Small intestine (tissue), 7 donors: ENCODE data around the gene TSSK3. TPM values are rescaled to one million over a fixed set of nuclear protein-coding genes. Genes with fewer than 3 reads are reported as not detected.

Experiments used
- DNase-seq, 2 donors: peaks; one replicate each; pipeline versions ENCODE4 v3.0.0 to v3.0.0-alpha.2; 2013
- FAIRE-seq: peaks from 2 replicates; lab custom pipeline; 2012; peaks lifted over from hg19 to GRCh38; lab: Jason Lieb, UNC
- H3K27ac ChIP-seq, 3 donors: one replicate each; pipeline ENCODE4 v1.5.1; 2013; ENCODE audit warnings: low read length in 2 of 3, mild to moderate bottlenecking in 2 of 3, control low read depth in 1 of 3, inconsistent platforms in 1 of 3, low read depth in 1 of 3, moderate library complexity in 1 of 3
- H3K27me3 ChIP-seq, 3 donors: one replicate each; pipeline ENCODE4 v1.6.1; 2013; ENCODE audit warnings: low read length in 3 of 3, inconsistent platforms in 1 of 3; ENCODE audit not compliant: control insufficient read depth in 3 of 3, insufficient read depth in 3 of 3
- H3K36me3 ChIP-seq, 3 donors: one replicate each; pipeline ENCODE4 v1.6.1; 2013; ENCODE audit warnings: low read length in 3 of 3, inconsistent platforms in 1 of 3, low read depth in 1 of 3, mild to moderate bottlenecking in 1 of 3, moderate library complexity in 1 of 3; ENCODE audit not compliant: control insufficient read depth in 3 of 3, insufficient read depth in 2 of 3
- H3K4me1 ChIP-seq, 3 donors: one replicate each; pipeline ENCODE4 v1.6.1; 2013; ENCODE audit warnings: low read length in 2 of 3, inconsistent platforms in 1 of 3, low read depth in 1 of 3, mild to moderate bottlenecking in 1 of 3, moderate library complexity in 1 of 3; ENCODE audit not compliant: control insufficient read depth in 3 of 3, insufficient read depth in 2 of 3
- H3K4me3 ChIP-seq, 3 donors: one replicate each; pipeline ENCODE4 v1.5.1; 2013; ENCODE audit warnings: low read length in 3 of 3, control low read depth in 1 of 3, inconsistent platforms in 1 of 3, low read depth in 1 of 3, mild to moderate bottlenecking in 1 of 3, moderate library complexity in 1 of 3
- H3K9me3 ChIP-seq, 2 donors: one replicate each; pipeline ENCODE4 v1.6.1; 2013; ENCODE audit warnings: low read depth in 1 of 2, low read length in 1 of 2; ENCODE audit not compliant: control insufficient read depth in 2 of 2, insufficient read depth in 1 of 2
- WGBS, 3 donors: extraction: QIAGEN DNeasy Blood & Tissue Kit; methylation state at CpG; one replicate each; pipeline ENCODE4 v1.1.7; 2013; 5-methylcytosine and 5-hydroxymethylcytosine counted together
- polyA plus RNA-seq, 4 donors: library from polyadenylated mRNA; stranded (reverse) in 3 of 4; unstranded in 1 of 4; fragments of 200-250 nt in 3 of 4; fragments of 120-200 nt in 1 of 4; gene quantifications; one replicate each; pipeline versions ENCODE4 v1.2.1 to v1.2.3, GENCODE V29; 2013
- donor health status: healthy with polysubstance abuse.
- donor health status: control.
- donor health status: control.
- donor health status: Bipolar disorder and iron deficiency.
- donor health status: healthy.

The TSSK3 gene
- polyA plus RNA-seq, 4 donors = 0.45 to 5.2 (median 0.48) TPM; not detected in 1

DNA sequence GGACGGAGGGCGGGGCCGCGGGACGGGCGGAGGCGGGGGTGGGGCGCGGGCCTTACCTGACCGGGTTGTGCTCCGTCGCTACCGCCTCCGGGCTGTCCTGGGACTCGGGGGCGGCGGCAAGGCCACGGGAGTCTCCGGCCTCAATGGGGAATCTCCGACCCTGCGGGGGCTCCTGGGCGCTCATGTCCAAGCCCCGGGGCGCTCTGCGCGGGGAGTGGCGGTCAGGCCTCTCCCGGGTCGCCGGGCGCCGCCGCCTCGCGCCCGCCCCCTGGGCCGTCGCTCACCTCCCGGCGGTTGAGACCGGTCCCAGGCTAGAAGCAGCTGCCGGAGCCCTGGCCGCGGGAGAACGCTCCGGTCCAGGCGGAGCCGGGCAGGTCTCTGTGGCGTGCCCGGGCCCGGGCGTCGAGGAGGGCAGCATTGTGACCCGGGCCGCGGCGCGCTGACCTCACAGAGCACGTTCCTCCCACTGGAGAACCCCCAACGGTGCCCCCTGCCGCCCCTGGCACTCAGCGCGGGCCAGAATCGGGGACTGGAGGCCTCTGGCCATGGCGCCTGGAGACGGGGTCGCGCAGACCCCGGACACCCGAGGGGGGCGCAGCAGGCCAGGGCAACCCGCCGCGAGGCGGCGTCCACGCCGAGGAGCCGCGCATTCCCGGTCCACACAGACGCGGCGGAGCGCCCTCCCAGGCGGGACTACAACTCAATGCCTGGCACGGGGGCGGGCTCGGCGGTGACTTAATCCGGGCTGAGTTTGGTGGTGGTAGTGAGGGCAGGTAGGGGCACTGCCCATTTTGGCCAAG is 465 bp upstream of the TSSK3 start:
- Histone ChIP-seq H3K27ac (no peak overlapping the region), H3K4me3 (peak overlapping the region in 2 of 3 donors; percentile 41 to 42)
- 1 to 7% (median 2%) methylated on average over 57 to 91 of the region's 91 CpGs for WGBS, 3 donors

DNA sequence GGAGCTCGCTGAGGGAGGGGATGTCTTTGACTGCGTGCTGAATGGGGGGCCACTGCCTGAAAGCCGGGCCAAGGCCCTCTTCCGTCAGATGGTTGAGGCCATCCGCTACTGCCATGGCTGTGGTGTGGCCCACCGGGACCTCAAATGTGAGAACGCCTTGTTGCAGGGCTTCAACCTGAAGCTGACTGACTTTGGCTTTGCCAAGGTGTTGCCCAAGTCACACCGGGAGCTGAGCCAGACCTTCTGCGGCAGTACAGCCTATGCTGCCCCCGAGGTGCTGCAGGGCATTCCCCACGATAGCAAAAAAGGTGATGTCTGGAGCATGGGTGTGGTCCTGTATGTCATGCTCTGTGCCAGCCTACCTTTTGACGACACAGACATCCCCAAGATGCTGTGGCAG is 1.4 kb downstream of the TSSK3 start:
- Histone ChIP-seq H3K9me3 (no peaks in the 10 kb centered on the region), H3K27ac (no peak overlapping the region), H3K36me3 (peaks cover 6 to 53% (median 12%) of the 10 kb centered on the region in 3 donors), H3K4me1 (peaks cover 0 to 6% (median 3%) of the 10 kb centered on the region in 3 donors), H3K27me3 (no peaks in the 10 kb centered on the region), H3K4me3 (no peak overlapping the region)
- DNase-seq (no peak), FAIRE-seq (no peak)
- WGBS, 3 donors = 85 to 93% (median 93%) methylated on average over 12 of the region's 12 CpGs

More for the DNA sequence above, 465 bp upstream of the TSSK3 start:
- no peak for FAIRE-seq
- H3K4me1 ChIP-seq = peaks cover 0 to 16% (median 3%) of the 10 kb centered on the region in 3 donors
- peaks cover 2 to 38% (median 3%) of the 10 kb centered on the region in 3 donors for H3K36me3 ChIP-seq
- H3K27me3 ChIP-seq = no peaks in the 10 kb centered on the region
- peak; percentile 24 to 71 for DNase-seq
- no peaks in the 10 kb centered on the region for H3K9me3 ChIP-seq

DNA sequence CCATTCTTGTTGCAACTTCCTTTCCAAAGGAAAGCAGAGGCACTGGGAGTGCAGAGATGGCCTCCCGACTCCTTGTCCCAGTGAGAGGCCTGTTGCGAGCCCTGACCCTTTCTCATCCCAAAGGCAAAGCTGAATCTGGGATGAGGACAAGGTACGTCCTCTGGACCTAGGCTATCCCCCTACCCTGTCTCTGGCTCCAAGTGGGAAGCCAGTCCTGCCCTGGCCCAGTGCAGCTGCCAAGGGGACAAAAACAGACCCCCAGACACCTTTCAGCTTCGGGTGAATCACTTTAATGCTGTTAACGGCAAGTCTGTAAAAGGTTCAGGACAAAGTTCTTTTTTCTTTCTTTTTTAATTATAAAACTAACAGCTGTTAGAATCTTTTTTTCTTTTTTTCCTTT is 2.5 kb downstream of the TSSK3 start:
- Histone ChIP-seq H3K36me3 (peaks cover 6 to 63% (median 15%) of the 10 kb centered on the region in 3 donors), H3K27ac (no peak overlapping the region), H3K9me3 (no peaks in the 10 kb centered on the region), H3K4me1 (peaks cover 0 to 6% (median 3%) of the 10 kb centered on the region in 3 donors), H3K27me3 (no peaks in the 10 kb centered on the region), H3K4me3 (no peak overlapping the region)
- DNase-seq = no peak
- 74 to 86% (median 79%) methylated on average over 5 of the region's 5 CpGs for WGBS, 3 donors
- no peak for FAIRE-seq

DNA sequence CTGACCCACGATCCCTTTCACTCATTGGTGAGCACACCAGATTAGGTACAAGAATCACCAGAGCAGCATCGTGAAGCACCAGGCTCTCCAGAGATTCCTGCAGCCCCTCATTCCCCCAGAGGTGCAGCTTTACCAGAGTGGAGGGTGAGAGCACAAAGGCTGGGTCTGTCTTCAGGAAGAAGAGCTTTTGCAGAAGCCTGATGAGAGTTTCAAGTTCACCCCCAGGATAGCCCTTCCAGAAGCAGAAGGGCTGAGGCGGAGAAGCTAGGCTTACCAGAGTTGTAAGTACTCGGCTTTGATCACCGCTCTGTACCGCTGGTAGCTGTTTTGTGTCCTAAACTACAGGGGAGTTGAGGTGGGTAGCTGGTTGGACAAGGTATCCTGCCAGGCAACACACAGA is 3.1 kb downstream of the TSSK3 start:
- no peak overlapping the region for H3K27ac ChIP-seq
- FAIRE-seq (no peak), DNase-seq (no peak)
- no peak overlapping the region for H3K4me3 ChIP-seq
- no peaks in the 10 kb centered on the region for H3K27me3 ChIP-seq
- peaks cover 6 to 68% (median 15%) of the 10 kb centered on the region in 3 donors for H3K36me3 ChIP-seq
- H3K4me1 ChIP-seq = peaks cover 0 to 6% (median 3%) of the 10 kb centered on the region in 3 donors
- no peaks in the 10 kb centered on the region for H3K9me3 ChIP-seq
- 85 to 90% (median 89%) methylated on average over 6 of the region's 6 CpGs for WGBS, 3 donors

DNA sequence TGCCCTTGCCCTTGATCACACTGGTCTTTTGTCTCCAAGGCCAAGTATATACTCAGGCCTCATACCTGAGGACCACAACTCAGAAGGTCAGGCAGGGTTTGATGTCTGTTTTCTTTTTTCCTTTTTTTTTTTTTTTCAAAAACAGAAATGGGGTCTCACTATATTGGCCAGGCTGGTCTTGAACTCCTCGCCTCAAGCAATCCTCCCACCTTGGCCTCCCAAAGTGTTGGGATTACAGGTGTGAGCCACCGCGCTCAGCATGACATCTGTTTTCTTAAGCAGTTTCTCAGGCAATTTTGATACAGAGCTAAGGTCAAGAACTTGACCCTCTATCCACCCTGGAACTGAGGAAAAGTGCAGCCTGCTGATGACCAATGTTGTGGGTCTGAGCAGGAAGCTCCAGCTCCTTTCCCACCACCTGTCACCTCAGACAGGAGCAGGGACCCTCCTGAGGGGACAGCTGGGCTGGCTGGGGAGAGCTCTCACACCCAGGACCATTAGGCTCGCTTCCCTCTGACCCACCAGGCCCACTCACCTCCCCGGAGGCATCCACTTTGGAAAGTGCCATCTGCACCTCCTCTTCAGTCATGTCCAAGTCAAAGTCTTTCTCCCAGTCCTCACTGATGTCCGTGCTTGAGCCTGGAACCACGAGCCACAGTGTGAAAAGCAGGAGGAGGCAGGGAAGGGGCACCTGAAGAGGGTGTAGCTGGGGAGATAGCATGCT is 5.7 kb downstream of the TSSK3 start:
- Histone ChIP-seq H3K4me1 (no peaks in the 10 kb centered on the region), H3K27me3 (no peaks in the 10 kb centered on the region), H3K36me3 (peaks cover 10 to 82% (median 29%) of the 10 kb centered on the region in 3 donors), H3K4me3 (no peak overlapping the region), H3K27ac (no peak overlapping the region), H3K9me3 (no peaks in the 10 kb centered on the region)
- 90 to 95% (median 91%) methylated on average over 7 of the region's 7 CpGs for WGBS, 3 donors
- DNase-seq (no peak), FAIRE-seq (no peak)

DNA sequence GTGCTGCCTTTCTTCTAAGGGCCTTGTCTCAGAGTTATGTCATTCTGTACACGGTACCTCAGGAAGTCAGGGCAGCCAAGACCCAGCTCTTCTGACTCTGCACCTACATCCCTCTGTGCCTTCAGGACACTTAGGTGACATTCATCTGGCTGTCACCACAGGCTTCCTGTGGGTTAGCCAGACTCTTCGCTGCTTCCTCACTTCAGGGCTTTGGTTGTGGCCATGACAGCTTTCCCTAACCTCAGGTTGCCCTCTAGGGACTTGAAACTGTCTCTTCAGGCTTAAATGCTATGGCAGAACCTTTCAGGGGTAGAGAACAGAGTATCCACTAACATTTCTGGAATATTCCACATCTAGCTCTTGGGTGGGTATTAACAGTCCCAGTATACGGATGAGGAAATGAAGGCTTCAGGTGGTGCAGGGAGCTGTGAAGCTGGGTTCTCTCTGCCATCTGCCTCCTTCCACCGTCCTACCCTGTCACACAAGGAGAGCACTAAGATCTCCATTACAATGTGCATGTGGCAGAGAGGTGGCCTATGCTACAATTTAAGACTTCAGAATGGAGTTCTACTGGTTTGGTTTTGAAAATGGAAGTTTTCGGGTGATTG is 9.9 kb downstream of the TSSK3 start:
- Histone ChIP-seq H3K4me3 (no peak overlapping the region), H3K27me3 (no peaks in the 10 kb centered on the region), H3K9me3 (no peaks in the 10 kb centered on the region), H3K27ac (no peak overlapping the region), H3K4me1 (no peaks in the 10 kb centered on the region), H3K36me3 (peaks cover 26 to 80% (median 45%) of the 10 kb centered on the region in 3 donors)
- FAIRE-seq = no peak
- DNase-seq = peak in 1 of 2 donors; percentile 39
- 79 to 85% (median 85%) methylated on average over 5 of the region's 5 CpGs for WGBS, 3 donors

DNA sequence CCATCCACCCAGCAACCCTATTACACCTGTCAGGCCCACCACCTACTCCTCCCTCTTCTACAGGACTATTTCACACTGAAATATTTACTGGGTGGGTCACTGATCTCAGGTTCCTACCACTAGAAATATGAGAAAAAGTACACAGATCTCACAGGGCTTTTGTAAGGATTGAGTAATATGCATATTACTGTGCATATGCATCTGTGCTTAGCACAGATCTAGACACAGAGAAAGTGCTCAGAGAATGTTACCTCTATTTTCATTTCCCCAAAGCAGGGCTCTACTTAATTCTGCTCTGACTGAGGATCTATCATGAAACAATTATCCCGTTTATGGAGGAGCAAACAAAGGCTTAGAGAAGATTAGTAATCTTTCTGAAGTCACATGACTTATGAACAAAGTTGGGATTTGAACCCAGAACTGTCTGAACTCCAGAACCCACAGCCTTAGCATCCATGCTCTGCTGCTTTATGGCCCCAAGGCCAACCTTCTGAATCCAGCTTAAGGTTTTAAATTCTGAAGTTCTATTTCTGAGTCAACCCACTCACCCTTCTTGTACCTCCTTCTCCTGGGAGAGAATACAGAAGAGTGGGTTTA is 11.8 kb downstream of the TSSK3 start:
- 14 to 51% (median 41%) methylated on average over 1 of the region's 1 CpG for WGBS, 3 donors
- no peak for FAIRE-seq

DNA sequence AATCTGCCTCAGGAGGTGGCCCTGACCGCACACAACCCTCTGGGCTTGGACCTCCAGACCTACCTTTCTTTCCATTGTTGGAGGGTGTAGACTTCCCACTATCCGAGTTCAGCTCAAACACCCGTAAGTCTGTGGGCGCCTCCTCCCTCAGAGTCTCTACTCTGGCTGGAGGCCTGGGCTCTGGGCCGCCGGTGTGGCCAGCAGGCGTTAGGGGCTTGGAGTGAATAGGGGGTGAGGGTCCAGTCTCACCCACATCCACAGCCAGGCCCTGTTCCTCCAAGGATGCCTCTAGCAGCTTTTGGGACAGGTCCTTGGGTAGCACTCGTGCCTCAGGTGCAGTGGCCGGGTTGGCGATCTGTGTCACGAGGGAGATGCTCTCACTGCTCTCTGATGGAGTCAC is 13.9 kb downstream of the TSSK3 start:
- no peaks in the 10 kb centered on the region for H3K4me1 ChIP-seq
- WGBS, 3 donors = 96 to 97% (median 96%) methylated on average over 11 of the region's 11 CpGs
- no peak for DNase-seq
- no peaks in the 10 kb centered on the region for H3K27me3 ChIP-seq
- H3K4me3 ChIP-seq = no peak overlapping the region
- no peak for FAIRE-seq
- H3K9me3 ChIP-seq = no peaks in the 10 kb centered on the region
- peaks cover 32 to 90% (median 64%) of the 10 kb centered on the region in 3 donors for H3K36me3 ChIP-seq
- no peak overlapping the region for H3K27ac ChIP-seq

More for the DNA sequence above, 11.8 kb downstream of the TSSK3 start:
- no peaks in the 10 kb centered on the region for H3K27me3 ChIP-seq
- peaks cover 32 to 84% (median 52%) of the 10 kb centered on the region in 3 donors for H3K36me3 ChIP-seq
- H3K4me3 ChIP-seq = no peak overlapping the region
- H3K9me3 ChIP-seq = no peaks in the 10 kb centered on the region
- H3K27ac ChIP-seq = no peak overlapping the region
- H3K4me1 ChIP-seq = no peaks in the 10 kb centered on the region
- DNase-seq = no peak
